Endometrial microvascular endothelial cells (primary cell): ENCODE data around the gene STK39. TPM values are rescaled to one million over a fixed set of nuclear protein-coding genes. Genes with fewer than 3 reads are reported as not detected.
"Not testable (repeated sequence)": the region's sequence is repeated elsewhere in the genome, so short reads cannot be mapped to it uniquely, and the experiment has no call there.

Experiments
- in situ Hi-C: cut with HindIII; loops from 2 replicates; pipeline ENCODE4 v1.10.0; 2017; ENCODE audit warnings: low sequenced_read_pairs, low pct_unique_long_range_greater_than_20kb; ENCODE audit errors: inconsistent ontology term
- total RNA-seq: library from RNA; depleted of rRNA; stranded (reverse); fragments of >200 nt; gene quantifications from one replicate; pipeline ENCODE4 v1.2.3, GENCODE V29; 2015; ENCODE audit errors: inconsistent ontology term

The STK39 gene
- total RNA-seq, 1 donor from 2014 or later = 10.3 TPM

- in situ Hi-C loops = not testable (repeated sequence)
These were observed 205.1 kb downstream of the STK39 start for GRCh38 chr2:168042127-168042824.

DNA sequence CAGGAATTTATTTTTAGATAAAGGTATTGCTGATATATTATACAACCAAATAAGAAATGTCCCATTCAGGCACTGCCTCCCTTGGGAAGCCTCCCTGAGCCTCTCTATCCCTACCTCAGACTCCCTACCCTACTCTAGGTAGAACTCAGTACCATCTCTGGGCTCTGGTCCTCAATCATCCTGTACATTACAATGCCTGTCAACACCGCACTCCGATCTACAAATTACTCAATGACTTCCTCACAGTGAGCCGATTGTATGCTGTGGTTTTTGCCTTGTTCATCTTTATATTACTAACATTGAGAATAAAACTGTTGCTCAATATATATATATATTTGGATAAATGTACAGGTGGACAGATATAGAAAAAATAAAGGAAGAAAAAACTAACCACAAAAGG lies 207.5 kb downstream of the STK39 start:
- in situ Hi-C loops = no loop called here

DNA sequence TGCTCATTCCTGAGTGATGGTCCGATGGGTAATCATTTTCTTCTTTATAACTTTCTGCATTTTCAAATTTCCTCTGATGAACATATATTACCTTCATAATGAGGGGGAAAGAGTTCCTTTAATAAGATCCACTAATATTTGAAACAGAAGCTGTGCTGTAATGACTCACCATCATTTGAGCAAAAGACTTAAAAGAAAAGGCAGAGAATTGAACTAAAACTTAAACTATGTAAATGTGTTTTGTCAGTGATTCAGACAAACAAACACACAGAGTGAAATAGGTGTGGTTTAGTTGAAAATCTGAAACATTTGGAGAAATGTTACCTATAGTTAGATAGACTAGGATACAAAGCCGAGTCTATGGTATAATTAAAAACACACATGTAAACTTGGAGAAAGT lies 209.6 kb downstream of the STK39 start:
- in situ Hi-C loops = no loop called here

GRCh38 chr2:168035458-168035857 lies 211.9 kb downstream of the STK39 start:
- in situ Hi-C loops = no loop called here

DNA sequence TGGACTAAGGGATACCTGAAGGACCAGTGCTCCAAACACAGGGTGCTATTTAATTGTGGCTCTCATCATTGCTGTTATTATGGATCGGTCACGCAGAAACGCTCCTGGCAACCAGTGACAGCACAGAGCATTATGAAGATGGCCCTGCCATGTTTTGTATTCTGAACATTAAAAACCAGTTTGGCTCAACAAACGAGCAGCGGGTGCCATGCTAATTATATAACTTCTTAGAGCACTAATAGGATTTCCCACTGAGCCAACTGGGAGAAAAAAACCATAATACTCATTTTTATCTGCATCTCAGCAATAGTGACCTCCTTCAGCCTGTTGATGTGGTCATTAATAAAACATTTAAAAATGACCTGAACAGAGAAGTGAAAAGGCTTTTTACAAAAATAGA lies 212.8 kb downstream of the STK39 start:
- in situ Hi-C loops = no loop called here

GRCh38 chr2:168033966-168034365 lies 213.4 kb downstream of the STK39 start:
- in situ Hi-C loops = no loop called here

DNA sequence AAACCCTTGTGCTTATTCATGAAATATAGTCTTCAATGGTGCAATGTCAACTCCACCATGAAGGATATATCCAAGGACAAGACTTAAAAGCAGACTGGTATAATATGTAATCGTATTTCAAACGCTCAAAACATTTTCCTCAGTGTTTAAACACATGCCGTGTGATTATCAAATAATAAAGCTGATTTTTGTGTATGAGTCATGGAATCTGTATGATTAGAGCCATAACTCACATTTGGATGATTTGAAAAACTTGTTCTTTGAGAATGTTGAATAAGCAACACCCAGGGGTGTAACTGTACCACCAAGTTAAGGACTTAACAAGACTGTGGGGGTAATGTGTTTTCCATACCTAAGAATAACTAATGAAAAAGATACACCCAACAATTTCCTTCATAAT lies 215.3 kb downstream of the STK39 start:
- in situ Hi-C loops = no loop called here

DNA sequence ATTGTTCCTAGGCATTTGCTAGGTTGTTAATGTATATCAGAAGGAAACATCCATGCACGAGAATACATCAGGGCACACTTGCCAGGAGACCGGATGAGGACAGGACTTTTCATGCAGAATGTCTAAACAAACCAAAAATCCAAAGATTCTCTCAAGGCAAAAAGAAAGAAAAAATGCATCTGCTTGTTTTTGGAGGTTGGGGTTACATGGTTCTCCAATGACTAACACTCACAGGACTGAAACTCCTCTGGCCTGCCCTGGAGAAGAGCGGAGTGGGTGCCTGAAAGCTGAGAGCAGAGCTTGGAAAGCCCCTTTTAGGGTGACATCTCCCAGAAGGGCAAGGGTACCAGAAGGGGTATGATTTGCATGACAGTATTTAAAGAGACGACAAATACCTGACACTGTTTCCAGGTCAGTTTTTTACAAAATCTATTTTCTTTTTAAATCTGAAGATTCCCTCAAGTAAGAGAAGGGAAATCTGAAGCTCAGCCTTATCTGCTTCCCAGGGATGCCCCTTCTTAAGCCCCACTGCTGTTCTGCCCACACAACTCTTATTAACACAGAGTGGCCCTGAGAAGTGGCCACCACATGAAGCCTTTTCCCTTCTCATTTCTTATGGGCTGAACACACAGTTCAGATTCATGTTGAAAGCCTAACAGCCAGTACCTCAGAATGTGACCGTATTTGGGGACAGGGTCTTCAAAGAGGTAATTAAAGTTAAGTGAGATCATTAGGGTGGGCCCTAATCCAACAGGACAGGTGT lies 216.4 kb downstream of the STK39 start:
- in situ Hi-C loops = no loop called here

GRCh38 chr2:168029071-168029470 lies 218.3 kb downstream of the STK39 start:
- in situ Hi-C loops = no loop called here

DNA sequence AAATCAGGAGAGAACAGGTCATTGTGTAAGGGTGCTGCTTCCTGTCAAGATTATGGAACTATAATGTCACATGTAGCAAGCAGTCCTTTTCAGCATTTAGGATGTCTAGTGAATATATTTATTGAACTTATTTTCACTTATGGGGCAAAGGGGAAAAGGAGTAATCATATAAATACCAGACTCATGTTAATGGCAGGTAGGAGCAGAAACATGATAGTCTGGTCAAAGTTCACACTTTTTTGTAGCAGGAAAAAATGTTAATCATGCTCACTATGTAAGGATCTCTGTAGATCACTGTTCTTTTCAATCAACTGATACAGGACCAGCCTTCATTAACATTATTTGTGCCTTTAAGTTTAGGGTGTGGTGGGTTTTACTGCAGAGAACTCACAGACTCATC lies 219.0 kb downstream of the STK39 start:
- in situ Hi-C loops = no loop called here

DNA sequence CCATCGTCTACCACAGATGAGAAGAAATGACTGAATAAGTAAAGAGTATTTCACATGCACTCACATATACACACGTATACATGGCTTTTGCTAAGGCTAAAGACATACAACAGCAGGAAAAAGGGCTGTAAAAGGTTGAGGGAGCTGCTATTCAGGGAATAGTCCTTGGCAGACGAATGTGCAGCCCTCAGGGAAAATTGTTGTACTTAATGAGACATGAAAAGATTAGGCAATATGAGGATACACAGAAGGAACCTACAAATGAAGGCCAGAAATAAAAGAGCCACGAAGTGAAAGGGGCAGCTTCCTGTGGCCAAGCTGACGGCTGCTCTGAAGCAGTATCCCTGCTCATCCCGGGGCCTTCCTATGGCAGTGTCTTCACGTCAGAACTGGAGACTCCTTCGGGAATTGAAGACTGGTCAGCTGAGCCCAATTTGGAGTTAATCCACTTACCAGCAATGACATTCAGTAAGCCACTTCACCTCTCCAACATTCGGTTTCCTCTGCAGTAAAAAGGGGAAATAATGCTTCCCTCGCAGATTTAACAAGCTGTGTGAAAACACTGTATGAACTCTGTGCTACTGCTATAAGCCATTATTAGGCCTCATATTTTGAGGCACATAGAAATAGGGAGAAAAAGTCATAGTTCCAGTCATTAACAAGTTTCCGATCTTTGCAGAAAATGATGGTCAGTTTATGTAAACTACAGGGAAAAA lies 221.8 kb downstream of the STK39 start:
- in situ Hi-C loops = no loop called here

DNA sequence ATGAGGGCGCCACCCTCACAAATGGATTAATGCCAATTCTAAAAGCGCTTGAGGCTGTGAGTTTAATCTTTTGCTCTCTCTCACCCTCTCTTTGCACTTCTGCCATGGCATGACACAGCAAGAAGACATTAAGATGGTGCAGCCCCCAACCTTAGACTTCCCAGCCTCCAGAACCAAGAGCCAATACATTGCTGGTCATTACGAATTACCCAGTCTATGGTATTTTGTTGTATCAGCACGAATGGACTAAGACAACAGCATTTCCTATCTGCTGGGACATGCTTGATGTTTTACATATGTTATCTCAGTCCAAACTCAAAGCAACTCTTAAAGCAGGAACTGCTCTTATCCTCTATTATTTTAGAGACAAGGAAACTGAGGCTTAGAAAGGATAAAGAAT lies 222.9 kb downstream of the STK39 start:
- in situ Hi-C loops = no loop called here

DNA sequence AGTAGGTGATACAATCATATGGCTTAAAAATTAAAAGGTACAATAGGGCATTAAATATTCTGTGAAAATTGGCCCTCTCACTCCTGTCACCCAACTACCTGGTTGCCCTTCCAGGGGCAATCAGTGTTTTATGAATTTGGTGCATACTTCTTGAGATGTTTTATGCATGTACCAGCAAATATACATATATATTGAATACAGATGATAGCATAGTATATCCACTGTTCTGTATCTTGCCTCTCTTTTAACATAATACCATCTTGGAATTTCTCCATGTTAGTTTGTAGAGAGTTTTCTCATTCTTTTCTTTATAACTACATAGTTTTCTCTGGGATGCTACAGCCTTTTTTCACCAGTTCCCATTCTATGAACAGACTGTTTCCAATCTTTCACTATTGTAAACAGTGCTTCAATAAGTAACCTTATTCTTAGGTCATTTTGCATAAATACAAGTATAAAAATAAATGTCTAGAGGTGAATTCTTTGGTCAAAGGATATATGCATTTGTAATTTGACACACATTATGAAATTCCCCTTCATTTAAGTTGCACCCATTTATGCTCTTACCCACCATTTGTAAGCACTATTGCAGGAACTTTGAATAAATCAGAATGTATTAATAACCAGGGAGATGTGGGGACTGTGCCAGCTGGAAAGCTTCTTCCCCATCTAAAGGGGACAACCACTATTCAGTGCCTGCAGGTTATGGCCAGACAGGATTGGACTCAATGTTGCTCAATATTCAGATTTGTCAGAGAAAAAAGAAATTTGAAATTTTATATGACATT lies 225.4 kb downstream of the STK39 start:
- in situ Hi-C loops = no loop called here

DNA sequence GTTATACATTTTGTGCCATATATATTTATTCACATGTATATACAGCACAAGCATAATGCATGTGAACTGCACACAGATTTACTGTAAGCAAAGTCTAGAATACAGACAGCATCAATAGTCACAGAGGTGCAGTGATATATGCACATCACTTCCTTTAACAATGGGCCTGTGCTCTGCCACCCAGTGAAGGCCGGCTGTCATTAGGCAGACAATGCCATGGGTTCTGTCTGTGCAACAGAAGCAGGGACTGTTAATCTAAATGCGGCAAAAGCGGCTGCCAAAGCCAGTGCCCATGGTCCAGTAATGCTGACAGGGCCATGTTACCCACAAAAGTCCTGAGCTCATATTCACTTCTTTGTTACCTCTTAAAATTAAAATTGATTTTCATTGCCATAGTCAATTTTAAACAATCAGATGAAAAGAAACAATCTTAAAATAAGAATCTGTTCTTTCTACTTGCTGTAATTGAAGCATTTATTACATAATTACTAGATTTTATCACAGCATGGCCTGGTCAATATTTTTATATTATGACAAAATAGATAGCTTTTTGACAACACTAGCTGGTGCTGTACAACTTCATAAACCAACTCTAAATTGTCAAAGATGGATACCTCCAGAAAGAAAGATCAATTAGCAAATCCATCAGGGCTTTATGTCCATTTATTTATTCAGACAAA lies 232.0 kb downstream of the STK39 start:
- in situ Hi-C loops = no loop called here

GRCh38 chr2:168009900-168010299 lies 237.5 kb downstream of the STK39 start:
- in situ Hi-C loops = no loop called here

DNA sequence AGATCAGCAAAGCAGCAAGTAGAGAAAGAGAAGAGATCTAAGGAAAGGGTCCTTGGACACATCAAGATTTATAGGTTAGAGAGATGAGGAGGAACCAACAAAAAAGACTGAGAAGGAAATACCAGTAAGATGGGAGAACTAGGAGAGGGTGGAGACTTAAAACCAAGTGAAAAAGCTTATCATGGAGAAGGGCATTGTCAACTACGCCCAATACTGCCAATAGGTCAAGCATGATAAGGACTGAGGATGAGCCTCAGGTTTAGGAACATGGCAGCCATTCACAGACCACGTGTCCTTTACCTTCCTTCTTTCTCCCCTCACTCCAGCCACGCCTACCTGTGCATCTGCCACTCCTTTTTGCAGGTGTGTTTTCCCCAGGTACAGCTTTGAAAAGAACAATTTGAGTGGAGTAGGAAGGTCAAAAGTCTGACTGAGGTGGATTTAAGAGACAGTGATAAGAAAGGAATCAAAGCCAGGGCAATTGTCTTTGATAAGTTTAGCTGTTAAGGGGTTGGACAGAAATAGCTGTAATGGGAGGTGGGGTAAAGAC lies 238.7 kb downstream of the STK39 start:
- in situ Hi-C loops = no loop called here

DNA sequence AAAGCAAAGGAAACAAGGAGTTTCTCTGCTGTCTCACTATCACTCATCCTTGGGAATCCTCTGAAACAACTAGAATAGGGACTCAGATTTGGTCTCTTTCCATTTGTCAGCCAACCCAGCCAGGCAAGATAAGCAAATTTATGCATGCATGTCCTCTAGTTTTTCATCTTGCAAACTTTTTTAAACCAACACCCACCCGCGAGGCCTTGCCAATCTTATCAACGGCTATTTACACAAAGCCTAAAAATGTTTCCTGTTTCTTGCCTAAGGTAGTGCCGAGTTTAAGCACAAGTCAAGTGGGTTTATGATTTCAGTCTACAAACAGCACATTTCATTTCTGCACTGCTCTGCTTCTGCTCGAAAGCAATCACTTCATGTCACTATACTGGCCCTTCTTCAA lies 240.9 kb downstream of the STK39 start:
- in situ Hi-C loops = no loop called here

- in situ Hi-C loops = no loop called here
These were observed 241.8 kb downstream of the STK39 start for GRCh38 chr2:168005586-168005985.
